Fibroblast of peridontal ligament (primary cell): Measurements from ENCODE around the gene PXMP2.
"Not testable (repeated sequence)": the region's sequence is repeated elsewhere in the genome, so short reads cannot be mapped to it uniquely, and the experiment has no call there.

Experiments used
- DNase-seq: peaks from one replicate; pipeline ENCODE4 v3.0.0-alpha.2; 2010; ENCODE audit errors: extremely low read depth

PXMP2 gene

DNA sequence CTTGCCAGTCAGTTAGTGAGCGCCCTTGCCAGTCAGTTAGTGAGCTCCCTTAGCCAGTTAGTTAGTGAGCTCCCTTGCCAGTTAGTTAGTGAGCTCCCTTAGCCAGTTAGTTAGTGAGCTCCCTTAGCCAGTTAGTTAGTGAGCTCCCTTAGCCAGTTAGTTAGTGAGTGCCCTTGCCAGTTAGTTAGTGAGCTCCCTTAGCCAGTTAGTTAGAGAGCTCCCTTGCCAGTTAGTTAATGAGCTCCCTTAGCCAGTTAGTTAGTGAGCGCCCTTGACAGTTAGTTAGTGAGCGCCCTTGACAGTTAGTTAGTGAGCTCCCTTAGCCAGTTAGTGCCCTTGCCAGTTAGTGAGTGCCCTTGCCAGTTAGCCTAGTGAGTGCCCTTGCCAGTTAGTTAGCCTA lies 7.5 kb downstream of the PXMP2 start:
- DNase-seq, result not testable (repeated sequence)

DNA sequence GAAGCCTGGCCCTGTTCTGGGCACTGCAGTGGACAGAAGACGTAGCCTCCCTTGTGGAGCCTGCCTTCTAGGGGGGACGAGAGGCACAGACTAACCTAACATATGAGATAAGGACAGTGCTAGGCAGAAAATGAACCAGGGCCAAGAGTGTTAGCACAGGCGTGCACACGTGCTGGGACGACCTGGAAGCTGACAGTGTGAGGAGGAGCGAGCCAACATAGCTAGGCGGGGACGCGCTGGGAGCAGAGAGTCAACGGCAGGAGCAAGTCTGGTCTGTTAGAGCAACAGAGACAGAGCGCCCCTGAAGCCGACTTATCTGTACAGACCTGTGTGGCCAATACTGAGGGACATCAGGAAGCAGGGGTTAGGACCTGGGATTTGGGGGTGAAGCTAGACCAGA lies 8.0 kb downstream of the PXMP2 start:
- no peak for DNase-seq

DNA sequence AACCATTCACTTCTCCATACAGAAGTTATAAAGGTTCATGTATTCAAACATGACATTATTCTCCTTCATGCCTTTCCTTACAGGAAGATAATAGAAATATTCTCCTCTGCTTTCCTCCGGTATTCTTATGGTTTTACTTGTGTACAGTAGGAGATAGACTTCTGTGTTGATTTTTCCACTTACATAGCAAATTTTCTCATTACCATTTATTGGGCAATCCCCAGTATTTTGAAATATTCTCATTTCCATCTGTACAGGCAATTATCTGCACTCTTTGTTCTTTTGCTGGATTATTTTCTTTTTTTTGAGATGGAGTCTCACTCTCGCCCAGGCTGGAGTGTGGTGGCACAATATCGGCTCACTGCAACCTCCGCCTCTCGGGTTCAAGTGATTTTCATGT lies 11.0 kb downstream of the PXMP2 start:
- no peak for DNase-seq

DNA sequence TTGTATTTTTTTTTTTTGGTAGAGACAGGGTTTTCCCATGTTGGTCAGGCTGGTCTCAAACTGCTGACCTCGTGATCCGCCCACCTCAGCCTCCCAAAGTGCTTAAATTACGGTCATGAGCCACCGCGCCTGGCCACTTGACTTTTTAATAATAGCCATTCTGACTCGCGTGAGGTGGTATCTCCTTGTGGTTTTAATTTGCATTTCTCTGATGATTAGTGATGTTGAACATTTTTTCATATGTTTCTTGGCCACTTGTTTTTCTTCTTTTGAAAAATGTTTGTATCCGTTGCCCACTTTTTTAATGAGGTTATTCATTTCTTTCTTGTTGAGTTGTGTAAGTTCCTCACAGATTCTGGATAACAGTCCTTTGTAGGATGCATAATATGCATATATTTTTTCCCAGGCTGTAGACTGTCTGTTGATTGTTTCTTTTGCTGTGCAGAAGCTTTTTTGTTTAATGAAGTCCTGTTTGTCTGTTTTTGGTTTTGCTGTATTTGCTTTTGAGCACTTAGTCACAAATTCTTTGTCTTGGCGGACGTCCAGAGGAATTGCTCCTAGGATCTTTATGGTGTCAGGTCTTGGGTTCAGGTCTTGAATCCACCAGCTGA lies 12.9 kb downstream of the PXMP2 start:
- peak; percentile 30 for DNase-seq

DNA sequence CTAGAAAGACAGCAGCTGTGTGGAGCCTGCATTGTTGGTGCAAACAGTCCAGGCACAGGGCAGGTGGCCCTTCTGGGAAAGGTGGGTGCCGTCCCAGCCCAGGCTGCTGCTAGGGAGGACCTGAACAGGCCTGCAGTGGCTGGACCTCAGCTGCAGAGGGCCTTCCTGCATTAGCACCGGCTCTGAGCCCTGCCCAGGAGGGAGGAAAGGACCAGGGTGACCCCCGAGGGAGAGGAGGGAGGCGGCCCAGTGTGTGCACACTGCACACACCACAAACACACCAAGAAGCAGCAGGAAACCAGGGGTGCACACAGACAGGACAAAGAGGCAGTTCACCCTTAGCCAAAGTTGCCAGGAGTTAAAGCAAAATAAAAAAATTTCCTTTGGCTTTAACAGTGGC lies 15.3 kb downstream of the PXMP2 start:
- no peak for DNase-seq

DNA sequence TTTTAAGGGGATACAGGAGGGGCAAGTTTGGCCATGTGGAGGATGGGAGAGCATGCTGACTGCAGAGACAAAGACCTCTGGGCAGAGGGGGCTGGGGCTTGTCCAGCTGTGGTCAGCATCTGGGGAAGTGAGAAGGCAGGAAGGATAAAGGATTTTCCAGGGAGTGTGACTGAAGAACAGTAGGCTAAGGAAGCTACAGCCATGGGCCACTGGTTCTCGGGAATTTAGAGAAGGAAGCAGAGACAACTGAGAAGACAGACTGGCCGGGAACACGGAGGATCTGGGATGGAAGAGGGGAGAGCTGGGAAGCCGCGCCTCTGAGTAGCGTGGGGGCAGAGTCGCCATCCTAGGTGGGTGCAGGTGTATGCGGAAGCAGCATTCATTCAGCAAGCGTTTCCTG lies 16.3 kb downstream of the PXMP2 start:
- DNase-seq, result no peak

DNA sequence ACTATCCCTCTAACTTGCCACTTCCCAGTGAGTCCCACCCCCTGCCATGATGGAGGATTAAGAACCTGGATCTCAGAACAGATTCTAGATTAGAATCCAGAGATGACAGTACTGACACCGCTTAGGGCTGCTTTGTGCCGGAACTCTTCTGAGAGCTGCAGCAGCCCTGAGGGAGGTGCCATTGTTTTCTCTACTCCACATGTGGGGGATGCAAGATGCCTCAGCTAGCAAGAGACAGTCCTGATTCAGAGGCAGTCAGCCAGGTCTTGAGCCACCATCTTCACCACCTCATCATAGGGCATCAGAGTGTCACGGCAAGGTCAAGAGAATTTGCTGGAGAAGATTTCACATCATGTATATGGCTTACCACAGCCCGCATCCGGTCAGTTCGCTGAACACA lies 19.9 kb downstream of the PXMP2 start:
- DNase-seq, result no peak

DNA sequence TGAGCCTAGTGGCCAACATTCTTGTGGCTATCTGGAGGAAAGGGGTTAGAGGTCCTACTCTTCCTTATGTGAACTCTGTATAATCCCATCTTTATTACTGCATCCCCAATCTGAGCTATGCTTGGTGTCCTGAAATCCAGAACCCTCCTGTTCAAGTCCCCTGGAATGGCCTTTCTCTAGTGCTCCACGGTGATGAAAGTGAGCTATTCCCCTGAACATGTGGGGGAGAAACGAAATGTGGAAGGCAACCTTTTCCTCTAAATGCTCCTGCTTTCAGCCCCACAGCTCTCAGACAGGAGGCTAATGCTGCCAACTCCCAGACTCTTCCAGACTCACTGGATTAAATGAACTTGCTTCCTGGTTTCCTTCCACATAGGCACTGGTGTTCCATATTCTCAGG lies 20.8 kb downstream of the PXMP2 start:
- no peak for DNase-seq

DNA sequence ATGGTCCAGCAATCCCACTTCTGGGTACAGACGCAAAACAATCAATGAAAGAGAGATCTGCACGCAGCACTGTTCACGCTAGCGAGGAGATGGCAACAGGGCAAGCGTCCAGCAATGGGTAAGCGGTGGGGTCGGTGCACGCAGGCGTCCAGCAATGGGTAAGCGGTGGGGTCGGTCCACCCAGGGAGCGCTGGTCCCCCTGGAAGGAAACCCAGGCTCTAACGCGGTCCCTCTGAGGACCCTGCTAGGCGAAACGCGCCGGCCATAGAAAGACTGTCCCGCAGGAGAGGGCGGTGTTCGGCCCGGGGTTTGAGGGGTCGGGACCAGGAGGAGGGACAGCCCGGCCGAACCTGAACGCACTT lies 22.6 kb downstream of the PXMP2 start:
- DNase-seq, result no peak

DNA sequence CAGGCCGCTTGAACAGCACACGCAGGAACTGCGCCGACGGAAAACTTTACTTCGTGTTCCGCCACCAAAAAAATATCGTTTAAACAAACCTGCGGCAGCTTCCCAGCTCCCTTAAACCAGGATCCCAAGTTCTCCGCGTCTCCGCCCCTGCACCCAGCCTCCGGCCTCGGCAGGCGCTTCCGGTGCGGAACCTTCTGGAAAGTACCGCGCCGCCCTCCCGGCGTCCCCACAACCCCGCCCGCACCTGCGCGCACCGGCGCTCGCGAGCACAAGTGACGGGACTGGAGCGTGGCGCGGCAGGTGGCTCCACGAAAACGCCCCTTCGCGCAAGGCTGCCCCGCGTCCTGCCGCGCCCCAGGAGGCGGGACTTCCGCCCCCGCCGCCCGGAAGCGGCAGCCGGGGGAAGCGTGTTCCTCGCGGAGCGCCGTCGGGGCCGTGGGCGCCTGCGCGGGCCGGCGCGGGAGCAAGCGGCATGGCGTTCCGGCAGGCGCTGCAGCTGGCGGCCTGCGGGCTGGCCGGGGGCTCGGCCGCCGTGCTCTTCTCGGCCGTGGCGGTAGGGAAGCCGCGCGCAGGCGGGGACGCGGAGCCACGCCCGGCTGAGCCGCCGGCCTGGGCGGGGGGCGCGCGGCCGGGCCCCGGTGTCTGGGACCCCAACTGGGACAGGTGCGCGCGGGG lies 23.2 kb downstream of the PXMP2 start, which contains the start of gene PGAM5:
Gene PGAM5 (plus strand): TSS at position 438 of the 675 bp plus-strand sequence. CDS start 35 bp downstream, at position 473.
- DNase-seq, result peak; percentile 58

DNA sequence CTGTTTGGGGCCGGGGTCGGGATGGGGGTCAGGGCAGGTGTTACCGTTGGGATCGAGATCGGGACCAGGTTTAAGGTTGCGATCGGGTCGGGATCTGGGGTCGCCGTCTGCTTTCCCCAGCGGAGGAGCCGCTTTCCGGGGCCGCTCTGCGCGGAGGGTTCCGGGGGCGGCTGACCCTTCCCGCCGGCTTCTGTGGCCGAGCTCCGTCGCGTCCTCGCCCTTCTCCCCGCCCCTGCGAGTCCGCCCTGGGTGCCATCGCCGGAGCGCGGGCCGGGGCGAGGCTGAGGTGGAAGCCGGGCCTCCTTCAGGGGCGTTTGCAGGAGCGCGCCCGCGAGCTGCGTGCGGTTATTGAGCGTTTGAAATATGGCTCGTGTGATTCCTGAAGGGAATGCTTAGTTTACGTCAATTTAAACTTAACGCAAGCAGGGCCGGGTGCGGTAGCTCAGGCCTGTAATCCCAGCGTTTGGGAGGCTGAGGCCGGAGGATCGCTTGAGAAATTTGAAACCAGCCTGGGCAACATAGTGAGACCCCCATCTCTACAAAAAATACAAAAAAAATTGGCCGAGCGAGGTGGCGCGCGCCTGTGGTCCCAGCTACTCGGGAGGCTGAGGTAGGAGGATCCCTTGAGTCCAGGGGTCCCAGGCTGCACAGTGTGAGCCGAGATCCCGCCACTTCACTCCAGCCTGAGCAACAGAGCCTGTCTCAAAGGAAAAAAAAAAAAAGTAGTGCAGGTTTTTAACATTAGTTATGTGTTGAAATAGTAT lies 23.9 kb downstream of the PXMP2 start:
- peak; percentile 20 for DNase-seq

DNA sequence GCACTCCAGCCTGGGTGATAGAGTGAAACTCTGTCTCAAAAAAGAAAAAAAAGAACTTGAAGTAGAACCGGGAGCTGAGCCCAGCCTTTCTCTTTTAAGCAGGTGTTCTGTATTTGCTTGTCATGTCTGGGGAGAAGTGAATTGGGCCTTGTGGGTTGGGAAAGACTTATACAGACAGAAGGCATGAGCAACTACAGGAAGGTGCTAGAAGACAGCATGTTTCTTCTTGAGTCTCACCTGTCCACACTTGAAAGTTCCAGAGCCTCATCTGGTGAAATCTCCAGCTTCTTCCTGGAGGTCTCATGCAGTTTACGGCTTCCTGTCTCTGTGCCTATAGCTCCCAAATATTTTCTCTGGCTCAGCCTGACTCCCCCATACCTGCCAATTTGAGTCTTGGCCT lies 25.7 kb downstream of the PXMP2 start:
- DNase-seq, result no peak

DNA sequence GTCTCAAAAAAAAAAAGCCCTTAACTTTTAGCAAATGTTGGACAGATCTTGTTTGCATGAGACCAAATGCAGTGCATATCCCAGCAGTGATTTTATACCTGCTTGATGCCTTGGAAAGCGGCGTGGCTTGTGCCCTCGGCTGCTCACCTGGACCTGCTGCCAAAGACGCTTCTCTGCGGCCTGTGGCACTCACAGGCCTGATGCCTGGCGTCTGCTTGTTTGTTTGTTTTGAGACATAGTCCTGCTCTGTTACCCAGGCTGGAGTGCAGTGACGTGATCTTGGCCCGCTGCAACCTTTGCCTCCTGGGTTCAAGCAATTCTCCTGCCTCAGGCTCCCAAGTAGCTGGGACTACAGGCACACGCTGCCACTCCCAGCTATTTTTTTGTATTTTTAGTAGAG lies 28.5 kb downstream of the PXMP2 start:
- no peak for DNase-seq

DNA sequence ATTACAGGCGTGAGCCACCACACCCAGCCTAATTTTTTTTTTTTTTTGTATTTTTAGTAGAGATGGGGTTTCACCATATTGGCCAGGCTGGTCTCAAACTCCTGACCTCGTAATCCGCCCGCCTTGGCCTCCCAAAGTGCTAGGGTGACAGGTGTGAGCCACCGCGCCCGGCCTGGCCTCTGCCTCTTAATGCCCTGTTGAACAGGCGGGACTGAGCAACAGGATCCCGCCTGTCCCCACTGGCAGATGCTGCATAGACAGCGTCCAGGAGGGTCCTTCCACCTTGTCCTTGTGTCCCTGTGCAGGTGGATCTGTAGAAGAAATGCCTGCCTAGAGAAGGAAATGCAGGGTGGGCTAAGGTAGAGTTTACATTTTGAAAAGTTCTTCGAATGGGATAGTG lies 29.0 kb downstream of the PXMP2 start:
- no peak for DNase-seq

DNA sequence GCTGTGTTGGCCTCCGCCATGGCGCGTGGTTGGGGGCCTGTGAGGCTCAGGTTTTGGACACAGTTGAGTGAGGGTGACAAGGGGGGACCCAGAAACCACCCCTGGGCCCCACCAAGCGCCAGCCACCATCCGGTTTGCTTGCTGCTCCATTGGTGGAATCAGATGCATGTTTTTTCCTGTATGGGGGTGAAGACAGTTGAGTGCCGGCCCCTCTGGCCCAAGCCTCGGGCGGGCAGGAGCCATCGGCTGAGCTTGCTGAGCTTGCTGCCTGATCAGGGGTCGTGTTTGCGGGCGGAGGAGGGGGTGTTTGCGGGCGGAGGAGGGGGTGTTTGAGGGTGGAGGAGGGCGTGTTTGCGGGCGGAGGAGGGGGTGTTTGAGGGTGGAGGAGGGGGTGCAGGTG lies 29.6 kb downstream of the PXMP2 start:
- DNase-seq, result no peak

DNA sequence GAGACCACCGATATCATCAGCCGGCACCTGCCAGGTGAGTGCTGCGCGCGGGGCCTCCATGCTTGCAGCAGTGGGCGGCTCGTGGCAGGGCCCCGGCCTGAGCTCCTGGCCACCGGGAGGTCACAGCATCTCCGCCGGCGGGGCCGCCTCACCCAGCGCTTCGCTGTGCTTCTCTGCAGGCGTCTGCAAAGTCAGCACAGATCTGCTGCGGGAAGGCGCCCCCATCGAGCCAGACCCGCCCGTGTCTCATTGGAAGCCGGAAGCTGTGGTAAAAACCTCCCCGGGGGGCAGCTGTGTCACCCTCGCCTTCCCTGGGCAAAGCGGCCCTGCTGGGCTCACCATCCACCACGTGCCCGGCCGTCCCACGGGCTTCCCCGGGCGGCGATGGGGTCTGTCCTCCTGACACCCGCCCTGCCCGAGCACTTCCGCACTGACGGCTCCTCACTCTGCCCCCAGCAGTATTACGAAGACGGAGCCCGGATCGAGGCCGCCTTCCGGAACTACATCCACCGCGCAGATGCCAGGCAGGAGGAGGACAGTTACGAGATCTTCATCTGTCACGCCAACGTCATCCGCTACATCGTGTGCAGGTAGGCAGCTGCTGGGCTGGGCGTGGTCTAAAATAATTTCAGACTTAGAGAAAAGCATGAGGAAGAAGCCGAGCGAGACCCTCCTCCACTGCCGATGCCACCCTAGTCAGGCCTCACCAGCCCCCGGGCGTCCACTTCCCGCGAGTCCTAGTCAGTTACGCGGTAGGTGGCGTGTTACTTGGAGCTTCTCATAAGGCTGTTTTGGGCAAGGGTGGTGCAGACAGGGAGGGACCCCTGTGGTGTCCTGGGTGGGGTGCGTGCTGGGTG lies 30.4 kb downstream of the PXMP2 start:
- no peak for DNase-seq

DNA sequence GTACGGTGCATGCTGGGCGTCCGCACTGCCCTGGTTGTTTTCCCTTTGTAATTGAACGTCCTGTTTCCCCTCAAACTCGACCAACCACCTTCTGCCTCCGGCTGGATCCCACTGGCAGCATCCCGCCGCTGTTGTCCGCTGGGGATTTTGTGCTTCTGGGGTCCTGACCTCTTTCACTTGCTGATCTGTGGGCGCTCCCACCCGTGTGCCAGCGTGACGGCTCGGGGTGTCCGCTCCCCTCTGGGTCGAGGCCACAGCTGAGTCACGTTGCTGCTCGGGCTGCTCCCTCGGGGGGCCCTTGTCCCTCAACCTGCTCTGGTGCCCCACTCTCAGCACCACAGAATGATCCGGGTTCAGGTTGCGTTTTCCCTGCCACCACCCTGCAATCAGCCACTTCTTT lies 31.3 kb downstream of the PXMP2 start:
- DNase-seq, result no peak

DNA sequence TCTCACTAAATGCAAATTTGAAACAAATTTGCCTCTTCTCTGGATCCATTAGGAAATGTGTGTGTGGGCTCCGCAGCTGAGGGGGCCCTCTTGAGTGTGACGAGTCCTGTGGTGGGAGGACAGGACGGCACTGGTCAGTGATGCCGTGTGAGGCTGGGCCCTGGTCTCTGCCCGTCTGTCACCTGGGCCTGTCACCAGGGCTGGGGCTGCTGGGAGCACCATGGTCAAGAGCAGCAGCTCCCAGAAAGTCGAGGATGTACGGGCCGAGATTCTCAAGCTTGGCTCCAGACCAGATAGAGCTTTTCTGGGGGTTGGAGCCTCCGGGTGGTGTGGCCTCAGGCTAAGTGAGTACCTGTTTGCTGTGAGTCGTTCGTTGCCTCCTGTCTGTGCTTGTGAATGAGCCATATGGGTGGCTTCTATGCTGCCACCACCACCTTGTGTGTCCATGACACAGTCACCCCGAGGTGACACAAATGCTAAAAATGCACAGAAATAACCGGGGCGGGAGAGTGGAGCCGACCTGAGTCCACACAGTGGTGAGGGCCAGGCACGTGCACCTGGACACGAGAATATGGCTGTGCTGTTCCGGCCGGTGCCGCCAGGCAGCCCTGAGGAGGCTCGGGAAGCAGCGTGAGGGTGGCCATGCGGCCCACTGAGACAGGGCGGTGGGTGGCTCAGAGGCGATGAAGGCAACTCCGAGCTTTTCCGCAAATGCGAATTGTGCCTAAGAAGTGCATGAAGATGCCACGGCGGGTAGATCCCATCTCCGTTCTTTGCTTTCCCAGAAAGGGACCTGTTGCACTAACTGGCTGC lies 32.0 kb downstream of the PXMP2 start:
- no peak for DNase-seq

DNA sequence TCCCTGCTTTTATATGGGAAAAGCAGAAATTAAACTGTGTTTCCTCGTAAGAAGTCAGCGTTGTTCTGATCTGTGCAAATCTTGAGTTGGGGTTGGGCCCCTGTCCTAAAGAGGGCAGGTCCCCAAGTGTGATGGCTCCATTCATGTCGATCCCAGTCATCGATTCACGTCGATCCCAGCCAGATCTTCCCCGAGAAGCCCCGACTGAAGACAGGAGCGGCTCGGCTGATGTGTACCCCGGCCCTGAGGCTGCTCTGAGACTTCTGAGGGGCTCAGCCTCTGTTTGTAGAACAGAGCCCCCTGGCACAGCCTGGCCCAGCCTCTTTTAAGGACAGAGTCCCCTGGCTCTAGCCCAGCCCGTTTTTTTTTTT lies 32.6 kb downstream of the PXMP2 start:
- no peak for DNase-seq

DNA sequence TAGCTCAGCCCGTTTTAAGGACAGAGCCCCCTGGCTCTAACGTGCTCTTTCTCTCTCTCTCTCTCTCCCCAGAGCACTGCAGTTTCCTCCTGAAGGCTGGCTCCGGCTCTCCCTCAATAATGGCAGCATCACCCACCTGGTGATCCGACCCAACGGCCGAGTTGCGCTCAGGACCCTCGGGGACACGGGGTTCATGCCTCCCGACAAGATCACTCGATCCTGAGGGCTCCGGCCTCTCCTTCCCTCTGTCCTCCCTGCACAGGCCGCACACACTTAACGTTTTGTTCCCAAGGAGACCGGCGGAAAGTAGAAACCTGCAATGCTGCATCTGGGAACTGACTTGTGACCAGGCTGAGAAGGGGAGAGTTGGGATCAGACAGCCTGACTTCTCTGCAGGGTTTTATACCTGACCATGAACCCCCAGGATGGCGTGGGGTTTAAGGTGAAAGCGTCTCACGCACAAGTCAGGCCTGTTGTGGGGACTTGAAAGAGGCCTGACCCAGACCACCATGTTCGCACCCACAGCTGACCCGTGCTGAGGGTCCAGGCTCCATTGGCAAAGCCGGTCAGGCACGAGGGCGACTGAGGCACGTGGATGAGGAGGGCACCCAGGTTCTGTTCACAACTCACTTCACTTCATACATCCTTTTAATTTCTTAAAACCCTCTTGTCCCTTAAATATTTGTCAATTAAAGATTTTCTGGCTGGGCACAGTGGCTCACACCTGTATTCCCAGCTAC lies 33.4 kb downstream of the PXMP2 start:
- DNase-seq, result no peak
